Urothelium cell line (cell line): ENCODE measurements around the gene LAMC1.
A peak's percentile ranks its signal among the peaks of the same experiment; 100 is the strongest.

Experiments
- DNase-seq: peaks from one replicate; pipeline ENCODE4 v3.0.0; 2011; ENCODE audit warnings: low spot score, mixed read lengths
- FAIRE-seq: peaks from 2 replicates; lab custom pipeline; 2011; peaks lifted over from hg19 to GRCh38; lab: Jason Lieb, UNC

The LAMC1 gene

DNA sequence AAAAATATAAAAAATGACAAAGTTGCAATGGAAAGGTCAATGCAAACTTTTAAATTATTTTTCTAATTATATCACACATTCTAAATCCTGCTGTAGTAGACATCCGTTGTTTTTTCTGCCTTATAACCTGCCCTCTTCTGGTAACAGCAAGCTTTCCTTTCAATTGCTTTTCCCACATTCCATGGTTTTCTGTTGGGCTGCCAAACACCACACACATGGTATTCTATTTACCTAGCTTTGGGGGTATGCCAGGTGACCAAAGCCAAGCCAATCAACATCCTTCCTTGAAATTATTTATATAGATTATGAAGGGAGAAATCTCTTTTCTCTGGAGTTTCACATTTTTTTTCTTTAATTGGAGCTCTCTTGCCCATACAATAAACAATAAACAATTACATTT is 3.4 kb upstream of the LAMC1 start:
- DNase-seq (peak; percentile 20), FAIRE-seq (no peak)

DNA sequence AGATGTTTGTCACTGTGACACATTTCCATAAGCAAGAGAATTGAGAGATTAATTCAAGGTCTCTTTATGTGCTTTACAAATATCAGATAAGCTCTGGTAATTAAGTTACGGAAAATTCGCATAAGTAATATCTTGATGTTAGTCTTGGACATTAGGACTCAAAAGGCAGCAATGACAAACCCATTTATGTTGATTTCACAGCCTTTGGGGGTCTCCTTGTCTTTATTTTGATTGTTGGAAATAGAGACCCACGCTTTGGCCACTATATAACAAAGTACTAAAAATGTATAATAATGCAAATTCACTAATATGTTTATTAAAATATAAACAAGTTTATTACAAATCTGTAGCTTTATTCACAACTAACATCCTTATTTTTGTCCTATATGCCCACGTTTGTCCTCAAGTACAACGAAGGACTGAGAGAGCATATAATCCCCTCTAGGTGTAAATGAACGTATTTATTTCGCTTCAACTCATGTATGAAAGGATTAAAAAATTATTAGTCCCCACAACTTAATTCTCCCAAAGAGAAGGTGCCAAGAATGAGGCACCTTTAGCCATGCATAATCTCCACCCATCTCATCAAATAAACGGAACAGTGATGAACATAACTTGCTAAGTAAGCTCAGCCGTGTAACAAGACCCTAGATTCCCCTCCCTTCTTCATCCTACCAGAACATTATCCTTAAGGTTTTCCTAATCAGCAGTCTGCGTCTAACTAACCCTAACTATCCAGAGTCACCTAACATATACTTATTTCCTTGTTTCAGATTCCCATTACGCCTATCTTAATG is 1.6 kb upstream of the LAMC1 start:
- DNase-seq (no peak), FAIRE-seq (no peak)

DNA sequence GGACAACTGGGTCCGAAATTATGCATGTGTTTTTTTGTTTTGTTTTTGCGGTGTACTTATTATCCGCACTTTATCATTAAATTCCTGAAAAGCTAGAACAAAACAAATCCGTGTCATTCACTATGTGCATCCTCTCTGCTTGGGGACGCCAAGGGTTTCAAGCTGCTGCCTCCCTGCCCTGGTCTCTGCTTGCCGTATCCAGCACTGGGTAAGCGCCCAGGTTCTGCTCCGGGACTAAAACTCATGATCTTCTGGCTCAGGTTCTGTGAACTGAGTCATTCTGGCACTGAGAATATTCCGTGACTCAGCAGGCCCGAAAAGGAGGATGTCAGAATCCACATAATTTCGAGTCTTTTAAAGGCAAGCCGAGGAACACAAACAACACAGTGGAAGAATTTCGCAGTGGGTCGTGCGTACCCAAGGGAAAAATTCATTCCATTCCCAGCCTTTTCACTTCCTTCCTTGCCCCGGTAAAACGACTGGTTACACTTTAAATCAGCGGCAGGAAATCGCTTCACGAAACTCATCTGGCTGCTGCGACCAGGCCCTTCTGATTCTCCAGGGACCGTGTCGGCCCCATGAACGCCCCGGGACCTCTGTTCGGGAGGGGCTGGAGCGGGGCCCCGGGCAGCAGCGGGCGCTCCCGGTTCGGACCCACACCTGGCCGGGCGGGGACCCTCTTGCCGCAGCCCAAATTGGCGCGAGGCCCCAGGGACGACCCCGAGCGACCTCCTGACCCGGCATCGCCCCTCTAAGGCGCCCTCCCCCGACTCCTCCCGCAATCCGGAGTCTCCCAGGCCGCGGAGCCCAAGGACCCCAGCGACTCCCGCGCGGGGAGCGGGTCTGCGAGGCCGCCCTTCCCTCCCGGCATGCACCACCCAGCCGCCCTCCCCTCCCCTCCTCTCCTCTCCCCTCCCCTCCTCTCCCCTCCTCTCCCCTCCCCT is 746 bp upstream of the LAMC1 start:
- no peak for FAIRE-seq
- DNase-seq: peak; percentile 78

DNA sequence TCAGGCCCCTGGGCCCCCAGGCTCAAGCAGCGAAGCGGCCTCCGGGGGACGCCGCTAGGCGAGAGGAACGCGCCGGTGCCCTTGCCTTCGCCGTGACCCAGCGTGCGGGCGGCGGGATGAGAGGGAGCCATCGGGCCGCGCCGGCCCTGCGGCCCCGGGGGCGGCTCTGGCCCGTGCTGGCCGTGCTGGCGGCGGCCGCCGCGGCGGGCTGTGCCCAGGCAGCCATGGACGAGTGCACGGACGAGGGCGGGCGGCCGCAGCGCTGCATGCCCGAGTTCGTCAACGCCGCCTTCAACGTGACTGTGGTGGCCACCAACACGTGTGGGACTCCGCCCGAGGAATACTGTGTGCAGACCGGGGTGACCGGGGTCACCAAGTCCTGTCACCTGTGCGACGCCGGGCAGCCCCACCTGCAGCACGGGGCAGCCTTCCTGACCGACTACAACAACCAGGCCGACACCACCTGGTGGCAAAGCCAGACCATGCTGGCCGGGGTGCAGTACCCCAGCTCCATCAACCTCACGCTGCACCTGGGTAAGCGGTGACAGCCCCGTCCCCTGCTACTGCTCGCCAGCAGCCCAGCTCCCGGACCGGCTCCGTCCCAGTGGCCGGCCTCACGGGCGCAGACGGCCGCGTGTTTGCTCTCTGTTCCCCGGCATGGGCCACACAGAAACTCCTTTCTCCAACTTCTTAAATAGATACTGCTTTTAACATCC is 539 bp downstream of the LAMC1 start:
- peak; percentile 52 for FAIRE-seq
- peak; percentile 80 for DNase-seq

GRCh38 chr1:183024317-183025009 is 1.2 kb downstream of the LAMC1 start:
- FAIRE-seq (no peak), DNase-seq (no peak)

DNA sequence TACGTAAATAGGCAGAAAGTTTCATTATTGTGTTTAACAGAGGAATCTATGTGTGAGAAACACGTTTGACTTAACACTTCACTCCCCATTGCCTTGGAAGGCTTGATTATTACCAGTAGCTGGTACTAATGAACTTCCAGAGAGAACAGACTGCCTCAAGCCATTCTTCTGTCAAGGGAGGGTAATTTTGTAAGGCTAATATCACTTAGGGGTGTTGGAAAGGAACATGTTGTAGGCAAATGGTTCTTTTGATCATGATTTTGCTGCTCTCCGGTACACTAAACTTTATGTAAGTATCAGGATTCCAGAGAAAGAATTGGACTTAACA is 1.8 kb downstream of the LAMC1 start:
- no peak for FAIRE-seq
- DNase-seq: no peak

DNA sequence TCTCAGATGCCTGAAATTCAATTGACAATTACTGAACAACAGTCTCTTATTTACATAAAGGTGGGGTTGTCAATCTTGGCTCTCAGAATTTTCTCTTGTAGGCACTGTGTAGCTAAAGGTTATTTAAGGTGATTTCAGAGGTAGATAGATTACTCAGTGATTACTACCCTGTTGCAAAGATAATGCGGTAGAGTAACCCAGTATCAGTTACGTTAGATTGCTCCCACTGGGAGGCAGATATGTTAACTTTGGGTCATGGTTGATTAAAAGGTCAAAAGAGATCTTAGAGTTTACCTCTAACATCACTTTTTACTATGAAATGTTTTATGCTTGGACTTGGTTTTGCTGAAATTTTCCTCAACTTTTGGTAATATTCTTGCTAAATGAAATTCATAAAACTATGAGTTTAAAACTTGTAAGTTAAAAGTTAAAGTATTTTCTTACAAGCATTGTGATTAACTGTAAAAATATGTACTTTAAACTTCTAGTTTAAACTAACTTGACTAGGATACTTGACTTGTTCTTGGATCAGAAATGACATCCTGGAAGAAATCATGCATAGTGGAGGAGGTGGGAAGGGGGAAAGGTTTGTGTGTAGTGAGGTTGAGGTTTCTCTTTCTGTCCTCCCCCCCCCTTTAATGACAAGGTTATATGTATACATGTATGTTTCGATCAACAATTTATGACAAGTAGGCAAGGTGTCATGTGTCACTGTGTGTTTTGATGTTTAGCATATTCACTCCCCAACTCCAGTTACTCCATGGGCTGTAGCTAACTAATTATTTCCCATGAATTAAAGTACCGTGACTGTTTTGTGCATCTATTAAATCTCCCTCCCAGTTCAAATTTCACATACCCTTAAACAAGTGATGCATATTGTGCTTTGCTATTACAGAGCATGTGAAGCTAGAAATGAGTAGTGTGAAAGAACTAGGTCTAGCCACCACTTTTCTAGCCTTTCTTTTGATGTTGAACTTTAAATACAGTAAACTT is 2.9 kb downstream of the LAMC1 start:
- DNase-seq: no peak
- FAIRE-seq: no peak

DNA sequence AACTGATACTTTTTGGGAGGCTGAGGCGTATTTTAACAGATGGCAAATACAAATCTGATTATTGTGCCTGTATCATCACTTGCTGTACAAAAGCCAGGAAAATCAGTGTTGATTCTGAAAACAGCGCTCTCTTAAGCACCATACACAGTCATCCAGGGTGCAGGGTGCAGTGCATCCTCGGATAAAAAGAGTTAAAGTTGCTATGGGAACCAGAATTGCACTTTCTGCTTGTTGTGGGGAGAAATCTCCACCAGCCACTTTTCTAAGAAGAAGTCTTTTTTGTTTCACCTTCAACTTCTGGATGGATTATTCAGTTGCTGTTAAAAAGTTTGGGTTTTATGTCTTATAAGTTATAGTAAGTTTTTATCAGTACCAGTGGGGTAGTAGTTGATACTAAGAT is 3.8 kb downstream of the LAMC1 start:
- no peak for DNase-seq
- no peak for FAIRE-seq

DNA sequence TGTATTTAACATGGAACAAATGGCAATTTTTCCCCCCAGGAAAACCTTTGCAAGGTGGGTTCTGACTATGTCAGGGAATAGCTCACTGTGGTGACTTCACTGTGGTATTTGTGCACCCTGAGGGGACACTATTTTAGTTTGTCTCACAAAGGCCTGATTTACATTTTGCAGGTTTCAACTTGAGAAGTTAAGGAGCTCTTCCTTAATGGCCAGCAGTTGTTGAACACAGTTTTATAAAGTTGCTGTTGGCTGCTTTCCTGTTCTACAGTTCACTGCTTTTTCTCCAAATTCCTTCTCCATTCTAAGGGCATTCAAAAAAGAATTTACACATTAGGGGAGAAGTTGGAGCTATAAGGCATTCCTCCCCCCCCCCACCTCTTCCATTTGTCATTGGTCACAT is 4.6 kb downstream of the LAMC1 start:
- FAIRE-seq: no peak
- DNase-seq: no peak

GRCh38 chr1:183029591-183030000 is 6.4 kb downstream of the LAMC1 start:
- FAIRE-seq (no peak), DNase-seq (no peak)

DNA sequence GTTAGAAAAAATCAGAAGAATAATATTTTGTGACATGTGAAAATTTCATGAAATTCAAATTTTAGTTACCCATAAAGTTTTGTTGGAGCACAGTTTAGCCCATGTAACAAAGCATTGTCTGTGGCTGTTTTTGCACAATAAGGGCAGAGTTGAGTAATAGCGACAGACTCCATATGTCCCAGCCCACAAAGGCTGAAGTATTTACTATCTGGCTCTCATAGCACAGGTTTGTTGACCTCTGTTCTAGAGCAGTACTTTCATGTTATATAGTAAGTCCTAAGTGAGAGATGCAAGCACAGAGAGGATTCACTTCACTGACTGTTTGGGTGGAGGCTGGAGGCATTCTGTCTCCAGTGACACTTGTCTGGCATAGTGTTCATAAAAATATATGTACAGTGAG is 6.8 kb downstream of the LAMC1 start:
- no peak for FAIRE-seq
- DNase-seq: no peak

GRCh38 chr1:183032122-183032921 is 9.1 kb downstream of the LAMC1 start:
- DNase-seq: no peak
- no peak for FAIRE-seq

DNA sequence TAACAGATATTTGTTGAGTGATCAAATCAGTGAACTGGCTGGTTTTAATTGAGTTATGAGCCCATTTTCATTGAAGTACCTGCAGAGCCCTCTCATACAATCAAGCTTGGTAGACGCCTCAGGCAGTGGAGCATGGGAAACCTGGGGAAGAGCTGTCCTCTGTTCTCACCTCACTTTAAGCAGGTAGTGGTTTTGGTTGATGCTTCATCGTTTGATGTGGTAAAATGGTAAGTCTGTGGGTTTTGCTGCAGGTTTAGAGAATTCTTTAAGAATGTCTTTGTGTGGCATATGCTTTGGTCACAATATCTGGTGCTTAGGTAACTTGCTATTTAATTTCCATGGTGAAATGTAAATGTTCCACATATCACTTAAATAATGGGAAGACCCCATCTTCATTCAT is 10.0 kb downstream of the LAMC1 start:
- DNase-seq (peak; percentile 30), FAIRE-seq (no peak)

DNA sequence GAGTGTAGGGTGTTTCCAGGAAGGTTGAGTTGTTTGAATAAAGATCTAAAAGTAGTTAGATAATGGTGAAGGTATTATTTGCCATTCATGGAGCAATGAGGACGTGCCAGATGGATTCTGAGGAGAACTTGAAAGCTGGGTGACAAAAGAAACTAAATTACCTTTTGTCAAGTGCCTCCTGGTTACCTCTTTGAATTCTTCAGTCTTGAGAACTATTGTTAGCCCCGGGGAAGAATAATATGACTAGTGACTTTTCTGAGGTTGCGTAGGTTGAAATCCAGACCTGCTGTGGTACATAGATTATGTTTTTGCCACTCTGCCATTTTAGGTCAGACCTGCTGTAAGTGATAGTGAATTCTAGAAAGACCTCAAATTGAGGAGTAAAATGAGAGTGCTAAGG is 11.5 kb downstream of the LAMC1 start:
- no peak for FAIRE-seq

DNA sequence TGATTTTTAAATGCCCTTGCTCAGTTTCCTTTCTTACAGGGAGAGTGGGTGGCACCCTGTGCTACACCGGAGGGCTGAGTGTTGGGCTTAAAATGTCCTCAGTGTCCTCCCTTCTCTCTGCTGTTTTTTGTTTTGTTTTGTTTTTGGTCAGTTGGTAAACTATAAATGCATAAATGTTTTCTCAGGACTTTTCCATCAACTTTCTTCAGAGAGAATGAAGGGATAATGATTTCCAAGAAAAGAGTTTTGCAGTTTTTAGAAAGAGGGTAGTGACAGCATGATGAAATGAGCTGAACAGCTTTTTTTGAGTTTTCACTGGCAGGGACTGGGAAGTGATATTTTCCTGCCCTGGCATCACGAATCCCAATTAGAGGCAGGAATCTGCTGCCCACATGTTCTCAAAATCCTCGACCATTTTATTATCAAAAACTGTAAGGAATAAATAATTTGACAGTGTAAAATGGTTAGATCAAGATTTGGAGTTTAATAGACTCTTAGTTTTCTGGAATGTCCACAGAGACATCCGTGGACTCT is 15.2 kb downstream of the LAMC1 start:
- DNase-seq (no peak), FAIRE-seq (no peak)

More for the DNA sequence above, 11.5 kb downstream of the LAMC1 start:
- no peak for DNase-seq

DNA sequence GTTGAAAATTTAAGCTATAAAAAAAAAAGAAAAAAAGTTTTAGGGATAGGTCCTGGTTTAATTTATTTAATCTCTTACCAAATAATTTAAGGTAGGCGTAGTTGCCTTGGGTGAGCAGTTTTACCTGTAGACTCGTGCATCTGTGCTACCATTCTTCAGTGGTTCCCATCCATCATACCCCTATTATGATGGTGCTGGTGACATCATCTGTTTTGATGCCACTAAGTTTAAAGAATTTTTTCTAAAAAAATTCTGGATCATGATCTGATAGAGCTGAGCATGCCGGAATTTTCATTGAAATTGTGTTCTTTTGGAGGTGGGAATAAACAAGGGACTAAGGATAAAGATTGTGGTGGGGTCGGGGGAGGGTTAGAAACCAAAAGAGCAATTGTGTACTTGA is 15.7 kb downstream of the LAMC1 start:
- no peak for DNase-seq
- no peak for FAIRE-seq

- FAIRE-seq: no peak
- no peak for DNase-seq
Measured at GRCh38 chr1:183039330-183039729, 16.1 kb downstream of the LAMC1 start.

DNA sequence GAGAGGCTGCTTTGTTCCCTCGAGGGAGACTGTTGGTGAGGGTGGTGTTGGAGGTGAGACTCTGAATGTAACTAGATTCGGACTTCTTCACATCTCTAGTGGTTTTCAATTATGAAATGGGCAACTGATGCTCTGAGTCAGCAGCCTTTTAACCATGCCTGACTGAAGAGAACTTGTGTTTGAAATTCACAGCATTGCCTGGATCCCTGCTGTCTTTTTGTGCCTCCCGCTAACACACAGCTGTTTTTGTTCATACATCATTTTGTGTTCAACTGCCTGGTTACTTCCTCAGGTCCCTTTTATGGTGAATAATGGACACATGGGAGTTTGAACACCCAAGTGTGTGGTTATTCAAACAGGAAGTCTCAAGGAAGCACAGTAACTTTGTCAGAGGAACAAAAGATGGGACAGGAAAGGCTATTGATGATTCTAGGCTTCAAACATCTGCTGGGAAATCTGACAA is 16.8 kb downstream of the LAMC1 start:
- DNase-seq (no peak), FAIRE-seq (no peak)
